CD14-positive monocyte (primary cell): ENCODE measurements around the gene RSPH3. TPM values are rescaled to one million over a fixed set of nuclear protein-coding genes. Genes with fewer than 3 reads are reported as not detected.

ENCODE experiments used
- DNase-seq, 3 donors: peaks; one replicate each; pipeline ENCODE4 v3.0.0-alpha.2; 2011 to 2022
- H2AFZ ChIP-seq: 2 replicates; pipeline ENCODE4 v1.6.0; 2012; ENCODE audit warnings: mild to moderate bottlenecking, low read depth, low read length, inconsistent platforms; ENCODE audit not compliant: insufficient read depth, poor library complexity, severe bottlenecking
- H3K27ac ChIP-seq, 2 donors: 1 replicate in 1 of 2; 2 replicates in 1 of 2; pipeline ENCODE4 v1.5.1; 2012 to 2013; ENCODE audit warnings: low read length in 2 of 2, control low read depth in 1 of 2, inconsistent platforms in 1 of 2, low read depth in 1 of 2, mild to moderate bottlenecking in 1 of 2
- H3K27me3 ChIP-seq, 2 donors: one replicate each; pipeline versions ENCODE4 v1.6.0 to v1.6.1; 2011 to 2013; ENCODE audit warnings: low read length in 2 of 2; ENCODE audit not compliant: control insufficient read depth in 2 of 2, insufficient read depth in 2 of 2
- H3K36me3 ChIP-seq, 2 donors: replicated peaks in 1 of 2; 1 replicate in 1 of 2; 2 replicates in 1 of 2; pipeline versions ENCODE4 v1.5.1 to v1.6.1; 2012 to 2013; ENCODE audit warnings: low read length in 2 of 2, control low read depth in 1 of 2, inconsistent platforms in 1 of 2, mild to moderate bottlenecking in 1 of 2; ENCODE audit not compliant: insufficient read depth in 2 of 2, control insufficient read depth in 1 of 2
- H3K4me1 ChIP-seq, 2 donors: 1 replicate in 1 of 2; 2 replicates in 1 of 2; pipeline versions ENCODE4 v1.5.1 to v1.6.1; 2012 to 2013; ENCODE audit warnings: low read length in 2 of 2, control low read depth in 1 of 2, inconsistent platforms in 1 of 2, mild to moderate bottlenecking in 1 of 2, moderate library complexity in 1 of 2; ENCODE audit not compliant: insufficient read depth in 2 of 2, control insufficient read depth in 1 of 2
- H3K4me2 ChIP-seq: replicated peaks from 2 replicates; pipeline ENCODE3; 2012; ENCODE audit warnings: low read length, moderate library complexity, mild to moderate bottlenecking; ENCODE audit not compliant: poor library complexity, severe bottlenecking; ENCODE audit errors: extremely low read depth
- H3K4me3 ChIP-seq, 3 experiments: fragments of 200-600 bp in 1 of 3; sonication (generic) in 1 of 3; replicated peaks in 1 of 3; 1 replicate in 2 of 3; 2 replicates in 1 of 3; pipeline ENCODE4 v1.5.1; 2011 to 2013; ENCODE audit warnings: low read length in 3 of 3, mild to moderate bottlenecking in 3 of 3, control low read depth in 2 of 3, low read depth in 2 of 3, inconsistent platforms in 1 of 3, moderate library complexity in 1 of 3
- H3K79me2 ChIP-seq: 2 replicates; pipeline ENCODE4 v1.6.0; 2012; ENCODE audit warnings: mild to moderate bottlenecking, control low read depth, inconsistent platforms, low read length, moderate library complexity; ENCODE audit not compliant: insufficient read depth
- H3K9ac ChIP-seq: 2 replicates; pipeline ENCODE4 v1.6.0; 2017; ENCODE audit warnings: low read length, mild to moderate bottlenecking; ENCODE audit not compliant: insufficient read depth, poor library complexity, severe bottlenecking
- H3K9me3 ChIP-seq, 2 donors: replicated peaks in 1 of 2; 1 replicate in 1 of 2; 2 replicates in 1 of 2; pipeline versions ENCODE4 v1.5.1 to v1.6.1; 2012 to 2013; ENCODE audit warnings: low read length in 2 of 2, control low read depth in 1 of 2; ENCODE audit not compliant: control insufficient read depth in 1 of 2, insufficient read depth in 1 of 2
- H4K20me1 ChIP-seq: 2 replicates; pipeline ENCODE4 v1.6.0; 2012; ENCODE audit warnings: mild to moderate bottlenecking, low read length, control low read depth, moderate library complexity; ENCODE audit not compliant: insufficient read depth
- H3K27ac Mint-ChIP-seq, 7 donors: one replicate each; pipeline ENCODE4 v1.8.0; 2020; ENCODE audit warnings: mild to moderate bottlenecking in 7 of 7, mixed read lengths in 7 of 7, moderate library complexity in 6 of 7, inconsistent platforms in 2 of 7
- H3K27me3 Mint-ChIP-seq, 3 donors: one replicate each; pipeline ENCODE4 v1.8.0; 2021 to 2022; ENCODE audit warnings: low read depth in 3 of 3, mild to moderate bottlenecking in 3 of 3, mixed read lengths in 3 of 3, moderate library complexity in 3 of 3, inconsistent platforms in 1 of 3
- H3K36me3 Mint-ChIP-seq, 2 donors: one replicate each; pipeline ENCODE4 v1.8.0; 2020; ENCODE audit warnings: mixed read lengths in 2 of 2, inconsistent platforms in 1 of 2, mild to moderate bottlenecking in 1 of 2
- H3K4me1 Mint-ChIP-seq: one replicate; pipeline ENCODE4 v1.8.0; 2020; ENCODE audit warnings: mild to moderate bottlenecking, mixed read lengths
- H3K4me3 Mint-ChIP-seq, 2 donors: one replicate each; pipeline ENCODE4 v1.8.0; 2020; ENCODE audit warnings: mild to moderate bottlenecking in 2 of 2, mixed read lengths in 2 of 2, moderate library complexity in 1 of 2
- H3K9me3 Mint-ChIP-seq, 7 donors: one replicate each; pipeline ENCODE4 v1.8.0; 2020 to 2022; ENCODE audit warnings: mixed read lengths in 7 of 7, mild to moderate bottlenecking in 6 of 7, moderate library complexity in 6 of 7, inconsistent platforms in 2 of 7
- CTCF ChIP-seq: fragments of 200-600 bp; IDR thresholded peaks from one replicate; pipeline ENCODE4 v1.8.0; 2022; ENCODE audit warnings: antibody characterized with exemption, mild to moderate bottlenecking
- WGBS: methylation state at CpG from one replicate; pipeline ENCODE4 v1.1.5; 2013; ENCODE audit warnings: missing lambda C conversion rate; ENCODE audit not compliant: insufficient coverage; 5-methylcytosine and 5-hydroxymethylcytosine counted together
- intact Hi-C, 2 donors: fragments of 100-400 bp; cut with micrococcal nuclease; formaldehyde crosslinking; loops; one replicate each; pipeline versions ENCODE4 v1.15.0 to v1.15.1; 2023
- polyA plus RNA-seq, 3 donors: library from polyadenylated mRNA; depleted of rRNA in 1 of 3; unstranded in 2 of 3; stranded (reverse) in 1 of 3; fragments of 300-500 nt in 2 of 3; fragments of >200 nt in 1 of 3; fragmentation: Illumina TruSeq in 2 of 3; gene quantifications; 1 replicate in 2 of 3; 2 replicates in 1 of 3; pipeline ENCODE4 v1.2.3, GENCODE V29; 2012 to 2021

Gene RSPH3
- polyA plus RNA-seq, 3 donors: 2.8 to 9.6 (median 4.6) TPM

GRCh38 chr6:159047891-159048685 lies 48.1 kb upstream of the RSPH3 start:
- H3K27ac ChIP-seq: no peak overlapping the region
- Mint-ChIP-seq H3K9me3 (peaks cover 0 to 5% (median 0%) of the 10 kb centered on the region in 7 donors), H3K4me3 (no peak overlapping the region), H3K4me1 (peaks cover 21% of the 10 kb centered on the region), H3K36me3 (peaks cover 10% of the 10 kb centered on the region in 2 donors), H3K27ac (no peak overlapping the region), H3K27me3 (peaks cover 0 to 2% (median 0%) of the 10 kb centered on the region in 3 donors)
- peaks cover 22 to 25% of the 10 kb centered on the region in 2 donors for H3K4me1 ChIP-seq
- no peak for DNase-seq
- intact Hi-C loops: loop anchor here in 1 of 2 donors (5.0 kb wide), 2 partner anchors 34 to 54 kb away; no protein-coding TSS in a partner anchor
- no peak overlapping the region for H2AFZ ChIP-seq
- no peak overlapping the region for H3K9ac ChIP-seq
- peaks cover 18% of the 10 kb centered on the region for H3K79me2 ChIP-seq
- no peak overlapping the region for H3K4me2 ChIP-seq
- TF ChIP-seq CTCF: no peak
- H4K20me1 ChIP-seq: peaks cover 7% of the 10 kb centered on the region
- H3K9me3 ChIP-seq: no peaks in the 10 kb centered on the region
- 73% methylated on average over 4 of the region's 10 CpGs for WGBS
- no peaks in the 10 kb centered on the region for H3K27me3 ChIP-seq
- H3K36me3 ChIP-seq: peaks cover 3 to 10% of the 10 kb centered on the region in 2 donors
- no peak overlapping the region for H3K4me3 ChIP-seq

- Mint-ChIP-seq H3K4me3 (no peak overlapping the region), H3K27me3 (peaks cover 0 to 2% (median under 1%) of the 10 kb centered on the region in 3 donors), H3K4me1 (peaks cover 31% of the 10 kb centered on the region), H3K27ac (peak overlapping the region in 5 of 7 donors; percentile 100), H3K9me3 (peaks cover 0 to 5% (median 0%) of the 10 kb centered on the region in 7 donors), H3K36me3 (peaks cover 31 to 33% of the 10 kb centered on the region in 2 donors)
- Histone ChIP-seq H3K27ac (peak overlapping the region in 1 of 2 donors; percentile 100), H3K27me3 (no peaks in the 10 kb centered on the region), H3K36me3 (peaks cover 19 to 30% of the 10 kb centered on the region in 2 donors), H3K9ac (no peak overlapping the region), H3K79me2 (peaks cover 41% of the 10 kb centered on the region), H3K4me2 (peak overlapping the region; percentile 95), H2AFZ (no peak overlapping the region), H3K9me3 (no peaks in the 10 kb centered on the region), H4K20me1 (peaks cover 7% of the 10 kb centered on the region), H3K4me3 (peak overlapping the region in 1 of 3 experiments; percentile 84), H3K4me1 (peaks cover 37 to 41% of the 10 kb centered on the region in 2 donors)
- intact Hi-C loops: loop anchor here in 1 of 2 donors (5.0 kb wide), 2 partner anchors 36 to 56 kb away; no protein-coding TSS in a partner anchor
- WGBS: 100% methylated on average over 1 of the region's 7 CpGs
- DNase-seq: no peak
- TF ChIP-seq CTCF: no peak
These were observed 45.8 kb upstream of the RSPH3 start for GRCh38 chr6:159045801-159046200.
